GM18907 (cell line): ENCODE data around the gene HEATR5B.

Experiments
- ATAC-seq: cut with Tn5 transposase; IDR thresholded peaks from one replicate; pipeline ENCODE4 v1.9.1; 2021; ENCODE audit warnings: mild to moderate bottlenecking, moderate library complexity; ENCODE audit not compliant: unreplicated experiment

HEATR5B gene

GRCh38 chr2:37083873-37084794, at the start of gene HEATR5B, which contains the start of gene GPATCH11:
Gene HEATR5B (minus strand): TSS chr2:37084372. CDS start chr2:37083414, 958 bp downstream.
Gene GPATCH11 (plus strand): TSS chr2:37084518. CDS start chr2:37088382, 3,864 bp downstream.
- peak; percentile 86 for ATAC-seq

- no peak for ATAC-seq
Observed at GRCh38 chr2:37132914-37133313, 48.7 kb upstream of the HEATR5B start.

- no peak for ATAC-seq
Observed at GRCh38 chr2:37125416-37125815, 41.2 kb upstream of the HEATR5B start.

GRCh38 chr2:37119157-37119556, 35.0 kb upstream of the HEATR5B start:
- ATAC-seq: no peak

- no peak for ATAC-seq
Observed at GRCh38 chr2:37117566-37117965, 33.4 kb upstream of the HEATR5B start.

GRCh38 chr2:37111958-37112357, 27.8 kb upstream of the HEATR5B start:
- ATAC-seq: no peak

- ATAC-seq: no peak
Observed at GRCh38 chr2:37110306-37111212, 26.4 kb upstream of the HEATR5B start.

GRCh38 chr2:37109523-37109922, 25.4 kb upstream of the HEATR5B start:
- ATAC-seq: no peak

DNA sequence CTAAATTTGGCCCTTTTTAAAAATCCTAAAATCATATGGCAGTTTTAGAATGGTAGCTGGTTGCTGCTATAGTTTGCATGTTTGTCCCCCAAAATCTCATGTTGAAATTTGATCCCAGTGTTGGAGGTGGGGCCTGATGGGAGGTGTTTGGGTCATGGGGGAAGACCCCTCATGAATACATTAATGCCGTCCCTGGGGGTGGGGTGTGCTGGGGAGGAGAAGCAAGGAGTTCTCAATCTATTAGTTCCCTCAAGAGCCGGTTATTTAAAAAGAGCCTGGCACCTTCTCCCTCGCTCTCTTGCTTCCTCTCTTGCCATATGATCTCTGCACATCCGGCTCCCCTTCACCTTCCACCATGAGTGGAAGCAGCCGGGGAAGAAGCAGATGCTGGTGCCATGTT, 21.0 kb upstream of the HEATR5B start:
- no peak for ATAC-seq

DNA sequence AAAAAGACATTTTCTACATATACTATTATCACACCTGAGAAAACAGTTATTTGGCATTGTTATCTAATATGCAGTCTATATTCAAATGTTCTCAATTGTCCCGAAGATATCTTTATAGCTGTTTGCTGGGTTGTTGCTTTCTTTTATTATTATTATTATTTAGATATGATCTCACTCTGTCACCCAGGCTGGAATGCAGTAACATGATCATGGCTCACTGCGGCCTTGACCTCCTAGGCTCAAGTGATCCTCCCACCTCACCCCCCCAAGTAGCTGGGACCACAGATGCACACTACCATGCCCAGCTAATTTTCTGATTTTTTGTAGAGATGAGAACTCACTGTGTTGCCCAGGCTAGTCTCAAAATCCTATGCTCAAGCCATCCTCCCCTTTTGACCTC, 20.0 kb upstream of the HEATR5B start:
- no peak for ATAC-seq

DNA sequence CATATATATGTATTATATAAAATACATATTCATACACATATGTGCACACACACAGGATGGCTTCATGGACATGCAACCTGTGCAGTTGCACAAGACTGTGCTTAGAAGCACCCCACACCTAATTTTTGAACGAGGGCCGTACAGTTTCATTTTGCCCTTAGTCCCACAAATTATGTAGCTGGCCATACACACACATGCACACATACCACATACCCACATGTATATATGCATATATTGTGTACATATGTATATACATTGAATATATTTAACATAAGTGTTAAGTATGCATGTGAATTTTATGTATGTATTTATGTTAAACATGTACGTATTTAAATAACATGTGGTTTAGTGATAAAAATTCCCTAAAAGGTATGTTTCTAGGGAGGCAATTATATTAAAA, 18.4 kb upstream of the HEATR5B start:
- ATAC-seq: no peak

GRCh38 chr2:37100054-37100453, 15.9 kb upstream of the HEATR5B start:
- ATAC-seq: no peak

GRCh38 chr2:37098416-37099118, 14.4 kb upstream of the HEATR5B start:
- ATAC-seq: no peak

GRCh38 chr2:37096568-37096967, 12.4 kb upstream of the HEATR5B start:
- ATAC-seq: no peak

DNA sequence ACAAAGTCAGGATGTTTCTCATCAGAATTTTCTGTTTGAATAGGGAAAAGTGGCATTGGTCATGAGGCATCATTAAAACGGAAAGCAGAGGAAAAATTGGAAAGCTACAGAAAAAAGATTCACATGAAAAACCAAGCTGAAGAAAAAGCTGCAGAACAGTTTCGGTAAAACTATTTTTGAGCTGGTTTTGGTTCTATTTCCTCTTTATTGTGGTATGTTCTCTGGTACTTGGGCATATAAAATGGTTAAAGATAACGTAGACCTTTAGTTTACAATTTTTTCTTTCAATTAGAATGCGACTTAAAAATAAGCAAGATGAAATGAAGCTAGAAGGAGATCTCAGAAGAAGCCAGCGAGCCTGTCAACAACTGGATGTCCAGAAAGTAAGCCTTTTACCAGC, 7.7 kb upstream of the HEATR5B start:
- peak; percentile 57 for ATAC-seq

DNA sequence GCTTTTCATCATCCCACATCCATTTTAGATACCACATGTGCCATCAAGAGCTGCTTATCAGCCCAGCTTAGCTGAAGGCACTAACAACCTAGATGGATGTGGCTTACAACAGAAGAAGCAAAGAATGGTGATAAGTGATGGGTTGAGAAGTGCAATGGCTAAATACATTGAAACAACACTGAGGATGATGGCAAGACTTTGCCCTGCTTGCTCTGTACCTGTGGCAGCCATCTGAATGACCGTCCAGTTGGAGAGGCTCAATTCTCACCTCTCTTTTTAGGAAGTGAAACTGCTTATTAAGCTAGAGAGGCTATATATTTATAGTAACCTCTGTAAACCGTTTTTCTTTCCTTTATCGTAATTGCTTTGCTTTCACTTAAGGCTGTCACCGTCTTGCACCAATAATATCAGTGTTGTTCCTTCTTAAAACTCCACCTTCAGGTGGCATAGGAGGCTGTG, 5.9 kb upstream of the HEATR5B start:
- ATAC-seq: peak; percentile 89

DNA sequence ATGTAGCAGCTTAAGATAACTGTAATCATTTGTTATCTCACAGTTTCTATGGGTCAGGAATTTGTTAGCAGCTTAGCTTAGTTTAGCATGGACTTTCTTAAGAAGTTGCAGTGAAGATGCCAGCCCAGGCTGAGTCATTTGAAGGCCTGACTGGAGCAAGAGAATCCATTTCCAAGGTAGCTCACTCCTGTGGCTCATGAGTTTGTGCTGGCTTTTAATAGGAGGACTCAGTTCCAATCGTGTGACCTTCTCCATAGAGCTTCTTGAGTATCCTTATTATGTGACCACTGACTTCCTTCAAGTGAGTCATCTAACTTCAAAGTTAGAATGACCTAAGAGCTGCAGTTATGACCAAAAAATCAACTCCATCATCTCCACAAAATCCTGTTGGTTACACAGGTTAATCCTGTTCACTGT, 1.6 kb upstream of the HEATR5B start:
- no peak for ATAC-seq

GRCh38 chr2:37084797-37085196, 625 bp upstream of the HEATR5B start:
- no peak for ATAC-seq

GRCh38 chr2:37080689-37081088, 3.5 kb downstream of the HEATR5B start:
- ATAC-seq: no peak

GRCh38 chr2:37080266-37080665, 3.9 kb downstream of the HEATR5B start:
- no peak for ATAC-seq

GRCh38 chr2:37070931-37071330, 13.2 kb downstream of the HEATR5B start:
- ATAC-seq: no peak
